KMS-11 (cell line): Measurements from ENCODE around the gene PAX4.

Source experiments
- H2AFZ ChIP-seq: fragments of 200-600 bp; sonication (generic); 2 replicates; pipeline ENCODE4 v1.6.1; 2016; ENCODE audit warnings: antibody characterized with exemption, mixed run types, low read depth
- H3K27ac ChIP-seq: fragments of 200-600 bp; sonication (generic); 2 replicates; pipeline ENCODE4 v1.6.1; 2016; ENCODE audit warnings: mild to moderate bottlenecking, mixed run types
- H3K27me3 ChIP-seq: fragments of 200-600 bp; sonication (generic); 2 replicates; pipeline ENCODE4 v1.6.1; 2017; ENCODE audit warnings: mild to moderate bottlenecking, low read depth, mixed run types, moderate library complexity; ENCODE audit not compliant: insufficient read depth
- H3K36me3 ChIP-seq: fragments of 200-600 bp; sonication (generic); 2 replicates; pipeline ENCODE4 v1.6.1; 2017; ENCODE audit warnings: mild to moderate bottlenecking, mixed run types; ENCODE audit not compliant: insufficient read depth
- H3K4me1 ChIP-seq: fragments of 200-600 bp; sonication (generic); 2 replicates; pipeline ENCODE4 v1.6.1; 2016; ENCODE audit warnings: mild to moderate bottlenecking, low read depth, mixed run types; ENCODE audit not compliant: poor library complexity, severe bottlenecking
- H3K4me2 ChIP-seq: fragments of 200-600 bp; sonication (generic); 2 replicates; pipeline ENCODE4 v1.7.0; 2016; ENCODE audit warnings: mild to moderate bottlenecking, mixed run types
- H3K4me3 ChIP-seq: fragments of 200-600 bp; sonication (generic); IDR thresholded peaks from 2 replicates; pipeline ENCODE4 v1.6.1; 2017; ENCODE audit warnings: low read depth, low read length, mixed read lengths; ENCODE audit not compliant: insufficient read depth
- H3K79me2 ChIP-seq: fragments of 200-600 bp; sonication (generic); 2 replicates; pipeline ENCODE4 v1.6.1; 2016; ENCODE audit warnings: low read depth, mixed run types; ENCODE audit not compliant: insufficient read depth
- H3K9ac ChIP-seq: fragments of 200-600 bp; sonication (generic); 2 replicates; pipeline ENCODE4 v1.6.1; 2016; ENCODE audit warnings: mild to moderate bottlenecking, mixed run types
- H4K20me1 ChIP-seq: fragments of 200-600 bp; sonication (generic); 2 replicates; pipeline ENCODE4 v1.6.1; 2016; ENCODE audit warnings: mild to moderate bottlenecking, mixed run types; ENCODE audit not compliant: insufficient read depth
- CTCF ChIP-seq: fragments of 200-600 bp; sonication (generic); conservative IDR thresholded peaks from 2 replicates; pipeline ENCODE4 v1.6.1; 2017; ENCODE audit warnings: low read depth, mild to moderate bottlenecking, antibody characterized with exemption, low read length, moderate library complexity, mixed read lengths

PAX4 gene

GRCh38 chr7:127618042-127618441 is at the start of gene PAX4:
Gene PAX4 (minus strand): TSS chr7:127618142. CDS start chr7:127615928, 2,214 bp downstream.
- no peak within 1 kb of the TSS for H2AFZ ChIP-seq
- peaks cover 3% of the 10 kb centered on the region; the same call in 1 of the 2 replicates for H3K27me3 ChIP-seq
- TF ChIP-seq CTCF, result no peak

GRCh38 chr7:127667017-127667670 is 49.2 kb upstream of the PAX4 start:
- no peak for TF ChIP-seq CTCF
- H3K4me2 ChIP-seq, result no peak overlapping the region
- H4K20me1 ChIP-seq, result peaks cover 78% of the 10 kb centered on the region
- H3K4me1 ChIP-seq, result no peaks in the 10 kb centered on the region
- peaks cover 100% of the 10 kb centered on the region for H3K79me2 ChIP-seq
- peaks cover 4% of the 10 kb centered on the region; the same call in 1 of the 2 replicates for H3K36me3 ChIP-seq
- H3K27ac ChIP-seq, result no peak overlapping the region
- H3K4me3 ChIP-seq, result no peak overlapping the region
- no peak overlapping the region for H2AFZ ChIP-seq
- no peak overlapping the region for H3K9ac ChIP-seq
- H3K27me3 ChIP-seq, result no peaks in the 10 kb centered on the region

More at GRCh38 chr7:127618042-127618441, at the start of gene PAX4:
- Histone ChIP-seq H3K9ac (no peak within 1 kb of the TSS), H3K4me3 (no peak within 1 kb of the TSS), H3K27ac (no peak within 1 kb of the TSS), H4K20me1 (no peaks in the 10 kb centered on the region), H3K36me3 (no peaks in the 10 kb centered on the region), H3K79me2 (no peaks in the 10 kb centered on the region), H3K4me1 (peaks cover 6% of the 10 kb centered on the region), H3K4me2 (no peak within 1 kb of the TSS)

GRCh38 chr7:127666602-127667001 is 48.7 kb upstream of the PAX4 start:
- Histone ChIP-seq H3K79me2 (peaks cover 100% of the 10 kb centered on the region), H3K4me2 (no peak overlapping the region), H3K36me3 (peaks cover 4% of the 10 kb centered on the region; the same call in 1 of the 2 replicates), H3K27ac (no peak overlapping the region), H3K4me1 (no peaks in the 10 kb centered on the region), H3K4me3 (no peak overlapping the region), H4K20me1 (peaks cover 79% of the 10 kb centered on the region), H3K27me3 (no peaks in the 10 kb centered on the region), H2AFZ (no peak overlapping the region), H3K9ac (no peak overlapping the region)
- TF ChIP-seq CTCF, result no peak

- H3K36me3 ChIP-seq, result peaks cover 4% of the 10 kb centered on the region; the same call in 1 of the 2 replicates
These were observed 48.0 kb upstream of the PAX4 start for GRCh38 chr7:127665922-127666321.

More at GRCh38 chr7:127665922-127666321, 48.0 kb upstream of the PAX4 start:
- Histone ChIP-seq H3K79me2 (peaks cover 100% of the 10 kb centered on the region), H3K4me3 (no peak overlapping the region), H3K27me3 (no peaks in the 10 kb centered on the region), H3K27ac (no peak overlapping the region), H2AFZ (no peak overlapping the region), H3K9ac (no peak overlapping the region), H3K4me1 (no peaks in the 10 kb centered on the region), H4K20me1 (peaks cover 74% of the 10 kb centered on the region), H3K4me2 (no peak overlapping the region)
- TF ChIP-seq CTCF, result no peak
